IMR-90 (cell line): ENCODE results near the gene FAM83F. TPM values are rescaled to one million over a fixed set of nuclear protein-coding genes. Genes with fewer than 3 reads are reported as not detected.

Experiments used
- ATAC-seq: fragments of 200-7000 bp; cut with Tn5 transposase; 2 replicates; pipeline ENCODE4 v1.9.1; 2020; ENCODE audit warnings: low read depth, mild to moderate bottlenecking, moderate library complexity
- Bru-seq: library from RNA; stranded (reverse); fragments of 400-500 nt; gene quantifications from one replicate; lab custom pipeline; 2021; lab: Mats Ljungman, UMichigan
- BruChase-seq, 2 experiments: library from RNA; stranded (reverse); fragments of 400-500 nt; gene quantifications; one replicate each; lab custom pipeline; 2021; lab: Mats Ljungman, UMichigan
- BruUV-seq: library from RNA; stranded (reverse); fragments of 400-500 nt; replicated peaks from 2 replicates; lab custom pipeline; 2021; lab: Mats Ljungman, UMichigan
- CTCF ChIA-PET: fragments of 300-600 bp; formaldehyde crosslinking; extraction: SDS; loops from one replicate; lab custom pipeline; 2021; ENCODE audit warnings: antibody characterized with exemption; lab: Yijun Ruan, JAX
- POLR2A ChIA-PET: fragments of 300-600 bp; sonication (Branson Sonifier 250); formaldehyde crosslinking; loops from one replicate; lab custom pipeline; 2022; ENCODE audit warnings: antibody characterized with exemption; ENCODE audit not compliant: unreplicated experiment; lab: Charles Lee
- DNase-seq: peaks from one replicate; pipeline ENCODE4 v3.0.0; 2013
- H2AFZ ChIP-seq: replicated peaks from 2 replicates; pipeline ENCODE3; 2013; ENCODE audit warnings: low read length, mild to moderate bottlenecking; ENCODE audit not compliant: poor library complexity
- H2AK5ac ChIP-seq: 2 replicates; pipeline ENCODE4 v1.6.1; 2013; ENCODE audit warnings: low read depth, low read length, inconsistent platforms
- H2AK9ac ChIP-seq: replicated peaks from 2 replicates; pipeline ENCODE3; 2013; ENCODE audit warnings: mild to moderate bottlenecking, low read depth, low read length, moderate library complexity; ENCODE audit not compliant: poor library complexity
- H2BK120ac ChIP-seq: 2 replicates; pipeline ENCODE4 v1.6.1; 2013; ENCODE audit warnings: low read depth, low read length, inconsistent platforms
- H2BK15ac ChIP-seq: 3 replicates; pipeline ENCODE4 v1.6.1; 2013; ENCODE audit warnings: low read depth, low read length, inconsistent platforms
- H2BK20ac ChIP-seq: 2 replicates; pipeline ENCODE4 v1.6.1; 2013; ENCODE audit warnings: low read depth, mild to moderate bottlenecking, inconsistent platforms, low read length, moderate library complexity
- H2BK5ac ChIP-seq: 2 replicates; pipeline ENCODE4 v1.6.1; 2013; ENCODE audit warnings: mild to moderate bottlenecking, low read depth, low read length, inconsistent platforms; ENCODE audit not compliant: poor library complexity, severe bottlenecking
- H3K14ac ChIP-seq: replicated peaks from 2 replicates; pipeline ENCODE4 v1.6.1; 2013; ENCODE audit warnings: low read depth, low read length, inconsistent platforms
- H3K18ac ChIP-seq: 2 replicates; pipeline ENCODE4 v1.6.1; 2013; ENCODE audit warnings: low read depth, low read length, control low read depth
- H3K23ac ChIP-seq: 2 replicates; pipeline ENCODE4 v1.6.1; 2013; ENCODE audit warnings: low read depth, low read length, inconsistent platforms
- H3K27ac ChIP-seq: 2 replicates; pipeline ENCODE4 v1.5.1; 2013; ENCODE audit warnings: mild to moderate bottlenecking, control low read depth, low read length; ENCODE audit not compliant: insufficient read depth
- H3K27me3 ChIP-seq: 2 replicates; pipeline ENCODE4 v1.6.1; 2013; ENCODE audit warnings: low read length; ENCODE audit not compliant: control insufficient read depth, insufficient read depth
- H3K36me3 ChIP-seq: 2 replicates; pipeline ENCODE4 v1.6.1; 2013; ENCODE audit warnings: low read length, mixed read lengths; ENCODE audit not compliant: control insufficient read depth, insufficient read depth
- H3K4ac ChIP-seq: 2 replicates; pipeline ENCODE4 v1.6.1; 2013; ENCODE audit warnings: low read depth, low read length, inconsistent platforms
- H3K4me1 ChIP-seq: 2 replicates; pipeline ENCODE4 v1.6.1; 2013; ENCODE audit warnings: low read length, mixed read lengths; ENCODE audit not compliant: control insufficient read depth, insufficient read depth
- H3K4me2 ChIP-seq: 2 replicates; pipeline ENCODE4 v1.6.1; 2013; ENCODE audit warnings: low read depth, mild to moderate bottlenecking, control low read depth, low read length, moderate library complexity
- H3K4me3 ChIP-seq: 2 replicates; pipeline ENCODE4 v1.5.1; 2013; ENCODE audit warnings: low read depth, mild to moderate bottlenecking, control low read depth, low read length, moderate library complexity; ENCODE audit not compliant: insufficient read depth
- H3K56ac ChIP-seq: 2 replicates; pipeline ENCODE4 v1.6.1; 2013; ENCODE audit warnings: low read length, inconsistent platforms; ENCODE audit not compliant: insufficient read depth; ENCODE audit errors: extremely low read depth
- H3K79me1 ChIP-seq, 2 experiments: 2 replicates each; pipeline ENCODE4 v1.6.1; 2013; ENCODE audit warnings: low read length in 2 of 2, inconsistent platforms in 1 of 2, low read depth in 1 of 2
- H3K9ac ChIP-seq: 2 replicates; pipeline ENCODE4 v1.6.1; 2013; ENCODE audit warnings: low read depth, low read length, control low read depth
- H3K9me1 ChIP-seq: 2 replicates; pipeline ENCODE4 v1.6.1; 2013; ENCODE audit warnings: low read length, inconsistent platforms; ENCODE audit not compliant: insufficient read depth
- H3K9me3 ChIP-seq: 2 replicates; pipeline ENCODE4 v1.6.1; 2013; ENCODE audit warnings: low read length; ENCODE audit not compliant: control insufficient read depth, insufficient read depth
- H4K20me1 ChIP-seq: 2 replicates; pipeline ENCODE4 v1.6.1; 2013; ENCODE audit warnings: low read length, inconsistent platforms; ENCODE audit not compliant: insufficient read depth
- H4K5ac ChIP-seq: 2 replicates; pipeline ENCODE4 v1.6.1; 2013; ENCODE audit warnings: mild to moderate bottlenecking, low read depth, low read length, control low read depth
- H4K8ac ChIP-seq, 2 experiments: 2 replicates each; pipeline ENCODE4 v1.6.1; 2013; ENCODE audit warnings: low read depth in 2 of 2, low read length in 2 of 2, control low read depth in 1 of 2, inconsistent platforms in 1 of 2
- H4K91ac ChIP-seq: 2 replicates; pipeline ENCODE4 v1.6.1; 2013; ENCODE audit warnings: low read depth, low read length, inconsistent platforms; ENCODE audit not compliant: insufficient read depth
- CEBPB ChIP-seq: IDR thresholded peaks from 2 replicates; pipeline ENCODE4 v1.6.1; 2012; ENCODE audit warnings: low read depth, low read length, improper control_type of control experiment
- CHD1 ChIP-seq: IDR thresholded peaks from 2 replicates; pipeline ENCODE4 v1.6.1; 2012; ENCODE audit warnings: low read depth, low read length, improper control_type of control experiment
- CTCF ChIP-seq: conservative IDR thresholded peaks from 2 replicates; pipeline ENCODE4 v1.5.1; 2012; ENCODE audit warnings: mild to moderate bottlenecking, low read depth, low read length, improper control_type of control experiment
- FOS ChIP-seq: fragments of 150-350 bp; IDR thresholded peaks from 2 replicates; pipeline ENCODE4 v1.6.1; 2016; ENCODE audit warnings: low read depth, low read length
- MAFK ChIP-seq: IDR thresholded peaks from 2 replicates; pipeline ENCODE4 v1.6.1; 2012; ENCODE audit warnings: low read depth, low read length, improper control_type of control experiment
- MAZ ChIP-seq: IDR thresholded peaks from 2 replicates; pipeline ENCODE4 v1.6.1; 2012; ENCODE audit warnings: low read depth, mild to moderate bottlenecking, low read length, improper control_type of control experiment, moderate library complexity, borderline replicate concordance
- NFE2L2 ChIP-seq: fragments of 150-350 bp; IDR thresholded peaks from 2 replicates; pipeline ENCODE4 v1.6.1; 2016; ENCODE audit warnings: low read depth, mild to moderate bottlenecking, low read length
- RAD21 ChIP-seq: IDR thresholded peaks from 2 replicates; pipeline ENCODE4 v1.6.1; 2012; ENCODE audit warnings: low read length, improper control_type of control experiment
- RCOR1 ChIP-seq: IDR thresholded peaks from 2 replicates; pipeline ENCODE4 v1.6.1; 2012; ENCODE audit warnings: mild to moderate bottlenecking, low read length, improper control_type of control experiment; ENCODE audit not compliant: insufficient replicate concordance
- RFX5 ChIP-seq: IDR thresholded peaks from 2 replicates; pipeline ENCODE4 v1.8.0; 2012; ENCODE audit warnings: low read depth, mild to moderate bottlenecking, low read length, moderate library complexity
- SMC3 ChIP-seq: fragments of 150-350 bp; IDR thresholded peaks from 2 replicates; pipeline ENCODE4 v1.6.1; 2016; ENCODE audit warnings: low read depth, mild to moderate bottlenecking, antibody characterized with exemption, low read length, moderate library complexity
- USF2 ChIP-seq: fragments of 150-350 bp; IDR thresholded peaks from 2 replicates; pipeline ENCODE4 v1.6.1; 2017; ENCODE audit warnings: mild to moderate bottlenecking, antibody characterized with exemption, low read length, low read depth
- WGBS, 2 experiments: methylation state at CpG; one replicate each; pipeline versions ENCODE4 v1.1.5 to v1.1.7; 2013; ENCODE audit warnings: missing lambda C conversion rate in 2 of 2; ENCODE audit not compliant: insufficient read length in 1 of 2; ENCODE audit errors: extremely low coverage in 2 of 2; 5-methylcytosine and 5-hydroxymethylcytosine counted together
- dilution Hi-C: fragments of 300-500 bp; cut with HindIII; formaldehyde crosslinking; loops from one replicate; pipeline ENCODE4 v1.14.3; 2018; ENCODE audit warnings: low sequenced_read_pairs; ENCODE audit not compliant: unreplicated experiment
- in situ Hi-C: fragments of 300-500 bp; cut with MboI; formaldehyde crosslinking; loops from 3 replicates; pipeline ENCODE4 v1.14.3; 2019; ENCODE audit warnings: low sequenced_read_pairs, inconsistent platforms, mixed read lengths
- intact Hi-C: fragments of 100-400 bp; cut with micrococcal nuclease; formaldehyde crosslinking; loops from 2 replicates; pipeline ENCODE4 v1.10.0; 2022
- long read RNA-seq: library from polyadenylated mRNA; unstranded; transcript quantifications from one replicate; pipeline ENCODE4 v2.0.0, GENCODE V29; 2021; ENCODE audit not compliant: unreplicated experiment
- polyA plus RNA-seq, 3 experiments: library from polyadenylated mRNA; depleted of rRNA; stranded (reverse); fragments of >200 nt; gene quantifications; 2 replicates each; pipeline ENCODE4 v1.2.3, GENCODE V29; 2012; ENCODE audit warnings: low replicate concordance in 1 of 3
- total RNA-seq: library from RNA; depleted of rRNA; stranded (reverse); fragments of >200 nt; gene quantifications from 2 replicates; pipeline ENCODE4 v1.2.3, GENCODE V29; 2012; rRNA removed
- TF ChIP-seq, protein P1 (sequence below): fragments of 150-350 bp; IDR thresholded peaks from 2 replicates; pipeline ENCODE4 v1.6.1; 2016; ENCODE audit warnings: low read depth, mild to moderate bottlenecking, low read length, moderate library complexity, borderline replicate concordance

FAM83F gene
- not detected in 2 replicates for total RNA-seq
- not detected in 2 replicates for polyA plus RNA-seq (2012; rRNA removed)
- polyA plus RNA-seq (2012; cell fraction: cytosol; rRNA removed) = not detected in 2 replicates
- under 0.01 TPM in 1 of 2 replicates, not detected in the other for polyA plus RNA-seq (2012; cell fraction: nucleus; rRNA removed; ENCODE audit: low replicate concordance)
- percentile 4 among the genes with signal in this experiment for Bru-seq, nascent RNA
- BruChase-seq, experiment 1, labeled RNA remaining after a 6-hour chase = percentile 9 among the genes with signal in this experiment
- BruChase-seq, experiment 2, labeled RNA remaining after a 2-hour chase = percentile 7 among the genes with signal in this experiment
- long read RNA-seq = 0 reads

DNA sequence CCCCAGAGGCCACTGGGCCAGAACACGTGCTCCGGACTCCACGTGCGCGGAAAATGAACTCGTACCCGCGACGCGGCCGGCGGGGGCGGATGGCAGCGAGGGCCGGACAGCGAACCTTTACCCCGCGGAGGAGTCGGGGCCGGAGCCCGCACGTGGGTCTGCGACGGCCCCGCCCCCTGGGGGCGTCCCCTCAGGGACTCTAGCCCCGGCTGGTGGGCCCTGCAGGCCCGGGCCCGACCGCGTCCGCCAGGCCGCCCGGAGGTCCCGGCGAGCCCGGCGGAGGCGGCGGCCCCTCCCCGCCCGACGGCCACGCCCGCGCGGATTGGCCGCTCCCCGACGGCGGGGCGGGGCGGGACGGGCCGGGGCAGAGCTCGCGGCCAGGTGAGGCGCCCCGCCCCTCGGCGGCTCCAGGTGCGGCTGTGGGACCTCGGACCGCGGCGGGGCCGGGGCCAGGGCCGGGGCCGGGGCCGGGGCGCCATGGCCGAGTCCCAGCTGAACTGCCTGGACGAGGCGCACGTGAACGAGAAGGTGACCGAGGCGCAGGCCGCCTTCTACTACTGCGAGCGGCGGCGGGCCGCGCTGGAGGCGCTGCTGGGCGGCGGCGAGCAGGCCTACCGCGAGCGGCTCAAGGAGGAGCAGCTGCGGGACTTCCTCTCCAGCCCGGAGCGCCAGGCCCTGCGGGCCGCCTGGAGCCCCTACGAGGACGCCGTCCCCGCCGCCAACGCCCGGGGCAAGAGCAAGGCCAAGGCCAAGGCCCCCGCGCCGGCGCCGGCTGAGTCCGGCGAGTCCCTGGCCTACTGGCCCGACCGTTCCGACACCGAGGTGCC, at the start of gene FAM83F:
Gene FAM83F (plus strand): TSS at position 389 of the 827 bp plus-strand sequence. CDS start 89 bp downstream, at position 478.
- H3K79me1 ChIP-seq = no peaks in the 10 kb centered on the region
- in situ Hi-C loops = no loop called here
- no peak within 1 kb of the TSS for H4K8ac ChIP-seq
- H4K5ac ChIP-seq = no peak within 1 kb of the TSS
- no peak within 1 kb of the TSS for H3K18ac ChIP-seq
- H3K9ac ChIP-seq = no peak within 1 kb of the TSS
- DNase-seq (no peak), ATAC-seq (no peak)
- H3K27me3 ChIP-seq = peaks cover 55% of the 10 kb centered on the region
- H3K4ac ChIP-seq = no peak within 1 kb of the TSS
- no peaks in the 10 kb centered on the region for H3K36me3 ChIP-seq
- H3K9me3 ChIP-seq = no peaks in the 10 kb centered on the region
- no peak within 1 kb of the TSS for H3K14ac ChIP-seq
- CTCF ChIA-PET = no interaction called here
- no peak within 1 kb of the TSS for H2AFZ ChIP-seq
- H3K56ac ChIP-seq = no peak within 1 kb of the TSS
- BruUV-seq = no TSS peak
- H3K4me3 ChIP-seq = no peak within 1 kb of the TSS
- no peak within 1 kb of the TSS for H2BK15ac ChIP-seq
- H2BK5ac ChIP-seq = no peak within 1 kb of the TSS
- no peak within 1 kb of the TSS for H2BK20ac ChIP-seq
- no peaks in the 10 kb centered on the region; the same call in 1 of the 2 replicates for H3K9me1 ChIP-seq
- 14% methylated on average over 62 of the region's 115 CpGs; no CpG with 5 or more reads in 1 of the 2 experiments for WGBS, 2 experiments
- H4K91ac ChIP-seq = no peak within 1 kb of the TSS
- no peak within 1 kb of the TSS for H3K27ac ChIP-seq
- H3K4me2 ChIP-seq = no peak within 1 kb of the TSS
- intact Hi-C loops = no loop called here
- H2AK9ac ChIP-seq = no peak within 1 kb of the TSS
- POLR2A ChIA-PET = no interaction called here
- dilution Hi-C loops = no loop called here
- no peak within 1 kb of the TSS for H2BK120ac ChIP-seq
- no peak within 1 kb of the TSS for H3K23ac ChIP-seq
- H3K4me1 ChIP-seq = peaks cover 2% of the 10 kb centered on the region
- H2AK5ac ChIP-seq = no peak within 1 kb of the TSS
- H4K20me1 ChIP-seq = no peaks in the 10 kb centered on the region
- TF ChIP-seq CHD1 = no peak
- no peak for TF ChIP-seq RAD21
- no peak for TF ChIP-seq SMC3
- TF ChIP-seq MAFK = no peak
- no peak for TF ChIP-seq RCOR1
- TF ChIP-seq USF2 = no peak
- TF ChIP-seq RFX5 = no peak
- TF ChIP-seq CEBPB = no peak
- TF ChIP-seq NFE2L2 = no peak
- TF ChIP-seq, protein P1, sequence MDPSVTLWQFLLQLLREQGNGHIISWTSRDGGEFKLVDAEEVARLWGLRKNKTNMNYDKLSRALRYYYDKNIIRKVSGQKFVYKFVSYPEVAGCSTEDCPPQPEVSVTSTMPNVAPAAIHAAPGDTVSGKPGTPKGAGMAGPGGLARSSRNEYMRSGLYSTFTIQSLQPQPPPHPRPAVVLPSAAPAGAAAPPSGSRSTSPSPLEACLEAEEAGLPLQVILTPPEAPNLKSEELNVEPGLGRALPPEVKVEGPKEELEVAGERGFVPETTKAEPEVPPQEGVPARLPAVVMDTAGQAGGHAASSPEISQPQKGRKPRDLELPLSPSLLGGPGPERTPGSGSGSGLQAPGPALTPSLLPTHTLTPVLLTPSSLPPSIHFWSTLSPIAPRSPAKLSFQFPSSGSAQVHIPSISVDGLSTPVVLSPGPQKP = no peak
- no peak for TF ChIP-seq FOS
- no peak for TF ChIP-seq MAZ
- no peak for TF ChIP-seq CTCF
